SK-N-SH treated with all-trans-retinoic acid at 6 μM for 48 hours (cell line): ENCODE data around the gene NPAS3.

Source experiments
- ATAC-seq: fragments of 200-7000 bp; cut with Tn5 transposase; 3 replicates; pipeline ENCODE4 v1.9.1; 2020; ENCODE audit warnings: mild to moderate bottlenecking, moderate library complexity
- ARNTL ChIP-seq: fragments of 450-650 bp; formaldehyde crosslinking; IDR thresholded peaks from 2 replicates; pipeline ENCODE4 v1.5.0; 2020; ENCODE audit warnings: low read depth, mild to moderate bottlenecking, moderate library complexity, borderline replicate concordance
- BACH2 ChIP-seq: fragments of 250-450 bp; sonication (Bioruptor Pico); IDR thresholded peaks from 2 replicates; pipeline ENCODE4 v1.9.0; 2021; ENCODE audit warnings: mild to moderate bottlenecking, borderline replicate concordance
- CREB5 ChIP-seq: fragments of 250-450 bp; sonication (Bioruptor Pico); IDR thresholded peaks from 2 replicates; pipeline ENCODE4 v1.5.1; 2020; ENCODE audit warnings: low read depth, mild to moderate bottlenecking, moderate library complexity
- CSDC2 ChIP-seq: fragments of 250-450 bp; sonication (Bioruptor Pico); IDR thresholded peaks from 2 replicates; pipeline ENCODE4 v1.5.0; 2020; ENCODE audit warnings: mild to moderate bottlenecking, moderate library complexity
- CSRNP3 ChIP-seq: fragments of 250-450 bp; sonication (Bioruptor Pico); IDR thresholded peaks from 2 replicates; pipeline ENCODE4 v1.5.1; 2021; ENCODE audit warnings: mild to moderate bottlenecking, moderate library complexity
- ESRRG ChIP-seq: fragments of 250-450 bp; sonication (Bioruptor Pico); IDR thresholded peaks from 2 replicates; pipeline ENCODE4 v1.6.1; 2021; ENCODE audit warnings: mild to moderate bottlenecking
- GLIS3 ChIP-seq: fragments of 250-450 bp; sonication (Bioruptor Pico); IDR thresholded peaks from 2 replicates; pipeline ENCODE4 v1.5.0; 2020; ENCODE audit warnings: mild to moderate bottlenecking, moderate library complexity
- OSR1 ChIP-seq: fragments of 250-450 bp; sonication (Bioruptor Pico); IDR thresholded peaks from 2 replicates; pipeline ENCODE4 v1.8.0; 2022; ENCODE audit warnings: moderate library complexity, mild to moderate bottlenecking, inconsistent platforms
- PATZ1 ChIP-seq: fragments of 250-450 bp; sonication (Bioruptor Pico); IDR thresholded peaks from 2 replicates; pipeline ENCODE4 v1.8.0; 2020; ENCODE audit warnings: mild to moderate bottlenecking, moderate library complexity, borderline replicate concordance
- POU6F1 ChIP-seq: fragments of 250-450 bp; sonication (Bioruptor Pico); IDR thresholded peaks from 2 replicates; pipeline ENCODE4 v1.8.0; 2021; ENCODE audit warnings: low read depth, mild to moderate bottlenecking, moderate library complexity, borderline replicate concordance
- RARB ChIP-seq: fragments of 250-450 bp; sonication (Bioruptor Pico); IDR thresholded peaks from 2 replicates; pipeline ENCODE4 v1.8.0; 2021; ENCODE audit warnings: mild to moderate bottlenecking, moderate library complexity
- SNAI2 ChIP-seq: fragments of 250-450 bp; sonication (Bioruptor Pico); IDR thresholded peaks from 2 replicates; pipeline ENCODE4 v1.5.0; 2020; ENCODE audit warnings: mild to moderate bottlenecking, moderate library complexity
- TCF4 ChIP-seq: fragments of 250-450 bp; sonication (Bioruptor Pico); IDR thresholded peaks from 2 replicates; pipeline ENCODE4 v1.8.0; 2021; ENCODE audit warnings: mild to moderate bottlenecking, moderate library complexity, borderline replicate concordance
- TOX ChIP-seq: fragments of 250-450 bp; sonication (Bioruptor Pico); IDR thresholded peaks from 2 replicates; pipeline ENCODE4 v1.8.0; 2021; ENCODE audit warnings: mild to moderate bottlenecking, moderate library complexity, borderline replicate concordance
- TSHZ2 ChIP-seq: fragments of 250-450 bp; sonication (Bioruptor Pico); IDR thresholded peaks from 2 replicates; pipeline ENCODE4 v1.5.0; 2020; ENCODE audit warnings: mild to moderate bottlenecking, moderate library complexity
- ZC3H10 ChIP-seq: fragments of 250-450 bp; sonication (Bioruptor Pico); IDR thresholded peaks from 2 replicates; pipeline ENCODE4 v1.5.1; 2021; ENCODE audit warnings: mild to moderate bottlenecking, moderate library complexity
- ZFP3 ChIP-seq: fragments of 250-450 bp; sonication (Bioruptor Pico); IDR thresholded peaks from 2 replicates; pipeline ENCODE4 v1.5.0; 2020; ENCODE audit warnings: mild to moderate bottlenecking, moderate library complexity
- ZNF565 ChIP-seq: fragments of 450-650 bp; formaldehyde crosslinking; conservative IDR thresholded peaks from 2 replicates; pipeline ENCODE4 v1.5.0; 2020; ENCODE audit warnings: low read depth, mild to moderate bottlenecking, moderate library complexity
- ZNF70 ChIP-seq: fragments of 450-650 bp; formaldehyde crosslinking; IDR thresholded peaks from 2 replicates; pipeline ENCODE4 v1.5.0; 2020; ENCODE audit warnings: mild to moderate bottlenecking, moderate library complexity
- ZNF8 ChIP-seq: fragments of 450-650 bp; formaldehyde crosslinking; IDR thresholded peaks from 2 replicates; pipeline ENCODE4 v1.5.0; 2020; ENCODE audit warnings: mild to moderate bottlenecking, moderate library complexity

The NPAS3 gene

GRCh38 chr14:33347796-33348195 lies 409.1 kb downstream of the NPAS3 start:
- TF ChIP-seq CSRNP3 (no peak), TCF4 (no peak), CREB5 (CRISPR knock-in tag) (no peak), ZNF70 (no peak), ZC3H10 (CRISPR knock-in tag) (no peak), ARNTL (CRISPR knock-in tag) (no peak), PATZ1 (CRISPR knock-in tag) (no peak), GLIS3 (no peak), ZNF565 (CRISPR knock-in tag) (no peak), RARB (no peak), POU6F1 (CRISPR knock-in tag) (no peak), OSR1 (no peak), TSHZ2 (CRISPR knock-in tag) (no peak), TOX (CRISPR knock-in tag) (no peak), BACH2 (no peak), SNAI2 (CRISPR knock-in tag) (no peak), ESRRG (CRISPR knock-in tag) (no peak), CSDC2 (CRISPR knock-in tag) (no peak)
- TF ChIP-seq, all 23 proteins: peak for 0
- no peak for ATAC-seq

GRCh38 chr14:33348510-33348909 lies 409.8 kb downstream of the NPAS3 start:
- no peak for TF ChIP-seq ESRRG (CRISPR knock-in tag)
- TF ChIP-seq ZNF8 = no peak
- no peak for TF ChIP-seq POU6F1 (CRISPR knock-in tag)
- no peak for ATAC-seq

GRCh38 chr14:33349871-33350270 lies 411.2 kb downstream of the NPAS3 start:
- ATAC-seq = no peak
- no peak for TF ChIP-seq CSRNP3
- no peak for TF ChIP-seq SNAI2 (CRISPR knock-in tag)
- TF ChIP-seq BACH2 = no peak
- TF ChIP-seq TCF4 = no peak
- no peak for TF ChIP-seq OSR1
- TF ChIP-seq ZC3H10 (CRISPR knock-in tag) = no peak
- TF ChIP-seq PATZ1 (CRISPR knock-in tag) = no peak
- no peak for TF ChIP-seq ZNF565 (CRISPR knock-in tag)
- TF ChIP-seq CSDC2 (CRISPR knock-in tag) = no peak
- TF ChIP-seq ZFP3 (CRISPR knock-in tag) = no peak
- no peak for TF ChIP-seq ESRRG (CRISPR knock-in tag)
- TF ChIP-seq RARB = no peak
